ENCODE data around the gene CHPF2. TPM values are rescaled to one million over a fixed set of nuclear protein-coding genes. Genes with fewer than 3 reads are reported as not detected.

Gene CHPF2
- total and polyA plus RNA-seq, 2 experiments from 2014 or later: 4.8 to 26.1 TPM

GRCh38 chr7:151209588-151209987, 22.7 kb upstream of the CHPF2 start:
- H3K4me1 Mint-ChIP-seq: peaks cover 15% of the 10 kb centered on the region
- no peaks in the 10 kb centered on the region for H3K9me3 Mint-ChIP-seq
- no peaks in the 10 kb centered on the region for H3F3A ChIP-seq (replicated peaks; ENCODE audit: low read depth)
- H3K4me3 Mint-ChIP-seq: no peak overlapping the region
- no peaks in the 10 kb centered on the region for H3K9me2 ChIP-seq (ENCODE audit: insufficient read depth)
- no peak overlapping the region for H3K4me2 ChIP-seq
- no peak overlapping the region for H3K27ac Mint-ChIP-seq
- H3K36me3 ChIP-seq (ENCODE audit: insufficient read depth): peaks cover 4% of the 10 kb centered on the region; the same call in 1 of the 2 replicates
- no peak for ATAC-seq
- no peak for DNase-seq (ENCODE audit: low spot score)
- no peaks in the 10 kb centered on the region for H3K27me3 ChIP-seq (ENCODE audit: insufficient read depth)
- H3K79me2 ChIP-seq (replicated peaks; ENCODE audit: insufficient read depth): no peaks in the 10 kb centered on the region
- peaks cover 16% of the 10 kb centered on the region for H3K27me3 Mint-ChIP-seq (ENCODE audit: insufficient read depth, low read depth, poor library complexity)
- H3K4me3 ChIP-seq: no peak overlapping the region
- H3K27ac ChIP-seq (ENCODE audit: low read depth): no peak overlapping the region
- TF ChIP-seq EZH2phosphoT487 (IDR thresholded peaks at IDR 0.05; ENCODE audit: unreplicated experiment): no peak
- TF ChIP-seq NANOG (IDR thresholded peaks at IDR 0.05; ENCODE audit: borderline replicate concordance): no peak
- TF ChIP-seq POLR2AphosphoS5 (IDR thresholded peaks at IDR 0.05; ENCODE audit: low read depth): no peak
- no peak for TF ChIP-seq REST (IDR thresholded peaks at IDR 0.05; ENCODE audit: unreplicated experiment)
- TF ChIP-seq CREB1 (CRISPR knock-in tag; IDR thresholded peaks at IDR 0.05; ENCODE audit: low read depth): no peak
- no peak for TF ChIP-seq JUNB (IDR thresholded peaks at IDR 0.05; ENCODE audit: unreplicated experiment)
- TF ChIP-seq EZH2 (IDR thresholded peaks at IDR 0.05; ENCODE audit: low read depth, unreplicated experiment): no peak
- no peak for TF ChIP-seq STAT1 (IDR thresholded peaks at IDR 0.05; ENCODE audit: unreplicated experiment)
- TF ChIP-seq CTCF (conservative IDR thresholded peaks at IDR 0.05; ENCODE audit: low read depth in 2 of 2): no peak
- no peak for TF ChIP-seq ZNF331 (CRISPR knock-in tag; IDR thresholded peaks at IDR 0.05; ENCODE audit: low read depth)
- no peak for TF ChIP-seq ZNF114 (CRISPR knock-in tag; IDR thresholded peaks at IDR 0.05)
- peaks cover 7% of the 10 kb centered on the region for H3K4me1 ChIP-seq (ENCODE audit: insufficient read depth)
- H2AFZ ChIP-seq: no peak overlapping the region
- H3K36me3 Mint-ChIP-seq (ENCODE audit: low read depth): peaks cover 25% of the 10 kb centered on the region
- no peaks in the 10 kb centered on the region; the same call in 1 of the 2 replicates for H4K20me1 ChIP-seq (replicated peaks; ENCODE audit: insufficient read depth)

All from GM23338 (cell line).